ENCODE measurements around the gene FHIT. TPM values are rescaled to one million over a fixed set of nuclear protein-coding genes. Genes with fewer than 3 reads are reported as not detected.

Gene FHIT
- total and polyA plus RNA-seq, 2 of the 4 experiments (the other 2 are of a cell fraction): 0.07 TPM; not detected in 1

- CTCF ChIA-PET: no interaction called here
- DNase-seq: no peak
Observed at GRCh38 chr3:60188803-60189202, 1062.4 kb downstream of the FHIT start.

More at GRCh38 chr3:60188803-60189202, 1062.4 kb downstream of the FHIT start:
- no peak overlapping the region for H3K27ac ChIP-seq (ENCODE audit: insufficient read depth, low read length)
- H3K36me3 ChIP-seq (ENCODE audit: control insufficient read depth, insufficient read depth, low read length): no peaks in the 10 kb centered on the region
- no peak overlapping the region for H2AK5ac ChIP-seq (ENCODE audit: low read depth, low read length)
- no peaks in the 10 kb centered on the region for H3K9me3 ChIP-seq (ENCODE audit: control insufficient read depth, insufficient read depth, low read length)
- H2AFZ ChIP-seq (replicated peaks; ENCODE audit: low read length, poor library complexity): no peak overlapping the region
- H3K56ac ChIP-seq (ENCODE audit: extremely low read depth, insufficient read depth, low read length): no peak overlapping the region
- no peak overlapping the region for H3K4me2 ChIP-seq (ENCODE audit: low read depth, low read length)
- POLR2A ChIA-PET (ENCODE audit: unreplicated experiment): no interaction called here
- no peaks in the 10 kb centered on the region for H4K20me1 ChIP-seq (ENCODE audit: insufficient read depth, low read length)
- no peak overlapping the region for H4K5ac ChIP-seq (ENCODE audit: low read depth, low read length)
- H3K4me1 ChIP-seq (ENCODE audit: control insufficient read depth, insufficient read depth, low read length): no peaks in the 10 kb centered on the region
- H2AK9ac ChIP-seq (replicated peaks; ENCODE audit: low read depth, low read length, poor library complexity): no peak overlapping the region
- BruUV-seq (replicated peaks): no TSS peak
- in situ Hi-C loops (cut with MboI; ENCODE audit: low sequenced_read_pairs): no loop called here
- no peak overlapping the region for H4K8ac ChIP-seq (ENCODE audit: low read depth in 2 of 2, low read length in 2 of 2)
- dilution Hi-C loops (cut with HindIII; ENCODE audit: low sequenced_read_pairs, unreplicated experiment): no loop called here
- no peaks in the 10 kb centered on the region for H3K9me1 ChIP-seq (ENCODE audit: insufficient read depth, low read length)
- no peak overlapping the region for H3K23ac ChIP-seq (ENCODE audit: low read depth, low read length)
- no peak for ATAC-seq (ENCODE audit: low read depth)
- no peak overlapping the region for H3K4ac ChIP-seq (ENCODE audit: low read depth, low read length)
- no peaks in the 10 kb centered on the region for H3K27me3 ChIP-seq (ENCODE audit: control insufficient read depth, insufficient read depth, low read length)
- H3K18ac ChIP-seq (ENCODE audit: low read depth, low read length): no peak overlapping the region
- no peak overlapping the region for H3K4me3 ChIP-seq (ENCODE audit: insufficient read depth, low read depth, low read length)
- no peak overlapping the region for H2BK15ac ChIP-seq (ENCODE audit: low read depth, low read length)
- WGBS, 2 experiments (ENCODE audit: extremely low coverage in 2 of 2, insufficient read length in 1 of 2): no CpG with 5 or more reads among the region's 2 CpGs
- H2BK5ac ChIP-seq (ENCODE audit: low read depth, low read length, poor library complexity, severe bottlenecking): no peak overlapping the region
- H3K14ac ChIP-seq (replicated peaks; ENCODE audit: low read depth, low read length): no peak overlapping the region
- no peak overlapping the region for H3K9ac ChIP-seq (ENCODE audit: low read depth, low read length)
- TF ChIP-seq CTCF (conservative IDR thresholded peaks at IDR 0.05; ENCODE audit: low read depth, low read length) (no peak), NFE2L2 (IDR thresholded peaks at IDR 0.05; ENCODE audit: low read depth, low read length) (no peak), MXI1 (IDR thresholded peaks at IDR 0.05; ENCODE audit: borderline replicate concordance, low read depth, low read length) (no peak), POLR2A (IDR thresholded peaks at IDR 0.05; ENCODE audit: low read depth, low read length) (no peak), MAZ (IDR thresholded peaks at IDR 0.05; ENCODE audit: borderline replicate concordance, low read depth, low read length) (no peak), ELK1 (IDR thresholded peaks at IDR 0.05; ENCODE audit: borderline replicate concordance, low read depth, low read length) (no peak), FOS (IDR thresholded peaks at IDR 0.05; ENCODE audit: low read depth, low read length) (no peak), BHLHE40 (IDR thresholded peaks at IDR 0.05; ENCODE audit: low read depth, low read length) (no peak), RFX5 (IDR thresholded peaks at IDR 0.05; ENCODE audit: low read depth, low read length) (no peak), CEBPB (IDR thresholded peaks at IDR 0.05; ENCODE audit: low read depth, low read length) (no peak), MAFK (IDR thresholded peaks at IDR 0.05; ENCODE audit: low read depth, low read length) (no peak), RAD21 (IDR thresholded peaks at IDR 0.05; ENCODE audit: low read length) (no peak), SMC3 (IDR thresholded peaks at IDR 0.05; ENCODE audit: low read depth, low read length) (no peak), USF2 (IDR thresholded peaks at IDR 0.05; ENCODE audit: low read depth, low read length) (no peak), CHD1 (IDR thresholded peaks at IDR 0.05; ENCODE audit: low read depth, low read length) (no peak)
- H2BK20ac ChIP-seq (ENCODE audit: low read depth, low read length): no peak overlapping the region
- intact Hi-C loops (cut with micrococcal nuclease): no loop called here
- no peak overlapping the region for H4K91ac ChIP-seq (ENCODE audit: insufficient read depth, low read depth, low read length)
- H3K79me1 ChIP-seq (ENCODE audit: low read depth in 1 of 2, low read length in 2 of 2): no peaks in the 10 kb centered on the region
- H2BK120ac ChIP-seq (ENCODE audit: low read depth, low read length): no peak overlapping the region
